Left lung (tissue), 10 donors: Measurements from ENCODE around the gene UNC45A. TPM values are rescaled to one million over a fixed set of nuclear protein-coding genes. Genes with fewer than 3 reads are reported as not detected.

Source experiments
- ATAC-seq: fragments of 200-7000 bp; cut with Tn5 transposase; one replicate; pipeline ENCODE4 v1.9.1; 2020; ENCODE audit warnings: moderate library complexity
- DNase-seq, 4 donors: peaks; one replicate each; pipeline ENCODE4 v3.0.0-alpha.2; 2013 to 2020
- H3K27ac ChIP-seq, 2 donors: fragments of 200-600 bp; sonication (generic) in 1 of 2; one replicate each; pipeline versions ENCODE4 v1.5.0 to v1.8.0; 2020 to 2021
- H3K27me3 ChIP-seq, 2 donors: fragments of 200-600 bp; sonication (generic) in 1 of 2; one replicate each; pipeline versions ENCODE4 v1.5.0 to v1.8.0; 2020 to 2021
- H3K36me3 ChIP-seq, 2 donors: fragments of 200-600 bp; sonication (generic) in 1 of 2; one replicate each; pipeline versions ENCODE4 v1.5.0 to v1.8.0; 2020 to 2021
- H3K4me1 ChIP-seq, 2 donors: fragments of 200-600 bp; one replicate each; pipeline ENCODE4 v1.8.0; 2021
- H3K4me3 ChIP-seq, 2 donors: fragments of 200-600 bp; sonication (generic) in 1 of 2; one replicate each; pipeline versions ENCODE4 v1.5.0 to v1.8.0; 2020 to 2021; ENCODE audit warnings: mild to moderate bottlenecking in 1 of 2
- H3K9me3 ChIP-seq, 2 donors: fragments of 200-600 bp; sonication (generic) in 1 of 2; one replicate each; pipeline versions ENCODE4 v1.5.0 to v1.8.0; 2020 to 2021
- intact Hi-C, 2 donors: fragments of 100-400 bp; cut with DNase I; formaldehyde crosslinking; loops; one replicate each; pipeline versions ENCODE4 v1.11.2 to v1.14.2; 2022
- polyA plus RNA-seq, 6 donors: library from polyadenylated mRNA; unstranded; fragments of 120-200 nt; gene quantifications; one replicate each; pipeline ENCODE4 v1.2.1, GENCODE V29; 2013; ENCODE audit not compliant: insufficient read length in 6 of 6
- total RNA-seq, 2 donors: library from RNA; stranded (reverse); fragmentation: NEBNext Ultra II Directional; extraction: Animal tissue kit (Norgen Biotek cat#: 25700); gene quantifications; one replicate each; pipeline ENCODE4 v1.2.1, GENCODE V29; 2021
- TF ChIP-seq, protein P1 (sequence below), 2 donors: fragments of 200-600 bp; sonication (generic) in 1 of 2; IDR thresholded peaks; one replicate each; pipeline versions ENCODE4 v1.5.0 to v1.8.0; 2021; ENCODE audit warnings: antibody characterized with exemption in 2 of 2
- donor health status: DM: no; HTN: yes; CAD: no.
- donor health status: DM: no; HTN: no; CAD: no.

The UNC45A gene
- total and polyA plus RNA-seq, 8 donors, result 62.3 to 80.4 (median 70.7) TPM

DNA sequence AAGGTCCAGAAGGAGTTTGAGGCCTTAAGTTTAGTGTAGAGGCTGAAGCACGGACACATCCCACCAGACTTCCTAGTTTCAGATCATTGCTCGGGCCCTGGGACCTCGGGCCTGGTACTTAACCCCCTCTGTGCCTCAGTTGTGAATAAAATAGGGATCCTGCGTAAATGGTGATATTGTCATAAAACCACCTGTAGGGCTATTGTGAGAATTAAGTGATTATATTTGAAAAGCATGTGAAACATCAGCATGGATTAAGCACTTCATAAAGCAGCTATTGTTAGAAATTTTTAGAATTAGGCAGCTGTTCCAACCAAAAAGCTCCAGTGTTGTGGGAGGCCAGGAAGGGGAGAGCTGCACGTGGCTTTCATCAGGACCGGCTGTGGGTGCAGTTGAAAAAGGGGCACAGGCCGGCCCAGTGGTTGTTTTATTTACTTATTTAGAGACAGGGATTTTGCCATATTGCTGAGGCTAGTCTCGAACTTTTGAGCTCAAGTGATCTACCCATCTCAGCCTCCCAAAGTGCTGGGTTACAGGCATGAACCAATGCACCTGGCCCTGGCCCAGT, 24.0 kb downstream of the UNC45A start:
- intact Hi-C loops, result loop anchor here in 1 of 2 donors (5.0 to 10.0 kb wide), 2 partner anchors 76 to 313 kb away; no protein-coding TSS in a partner anchor
- H3K9me3 ChIP-seq, result no peaks in the 10 kb centered on the region
- H3K27ac ChIP-seq, result no peak overlapping the region

DNA sequence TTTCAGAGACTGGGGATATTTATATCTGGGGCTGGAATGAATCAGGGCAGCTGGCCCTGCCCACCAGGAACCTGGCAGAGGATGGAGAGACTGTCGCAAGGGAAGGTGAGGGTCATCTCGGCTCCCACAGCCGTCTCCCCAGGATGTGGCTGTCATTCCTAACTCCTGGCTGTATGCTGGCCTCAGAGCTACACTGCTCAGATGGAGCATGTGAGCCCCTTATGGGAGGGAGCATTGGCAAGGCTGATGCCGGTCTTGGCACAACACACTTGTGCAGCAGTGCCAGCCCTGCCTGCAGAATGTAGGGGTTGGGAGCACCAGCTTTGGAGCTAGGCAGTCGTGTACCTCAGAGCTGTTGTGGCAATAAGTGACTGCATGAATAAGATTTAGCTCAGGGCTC, 24.8 kb downstream of the UNC45A start:
- intact Hi-C loops, result loop anchor here in 1 of 2 donors (5.0 to 10.0 kb wide), 2 partner anchors 75 to 312 kb away; no protein-coding TSS in a partner anchor
- TF ChIP-seq, protein P1, sequence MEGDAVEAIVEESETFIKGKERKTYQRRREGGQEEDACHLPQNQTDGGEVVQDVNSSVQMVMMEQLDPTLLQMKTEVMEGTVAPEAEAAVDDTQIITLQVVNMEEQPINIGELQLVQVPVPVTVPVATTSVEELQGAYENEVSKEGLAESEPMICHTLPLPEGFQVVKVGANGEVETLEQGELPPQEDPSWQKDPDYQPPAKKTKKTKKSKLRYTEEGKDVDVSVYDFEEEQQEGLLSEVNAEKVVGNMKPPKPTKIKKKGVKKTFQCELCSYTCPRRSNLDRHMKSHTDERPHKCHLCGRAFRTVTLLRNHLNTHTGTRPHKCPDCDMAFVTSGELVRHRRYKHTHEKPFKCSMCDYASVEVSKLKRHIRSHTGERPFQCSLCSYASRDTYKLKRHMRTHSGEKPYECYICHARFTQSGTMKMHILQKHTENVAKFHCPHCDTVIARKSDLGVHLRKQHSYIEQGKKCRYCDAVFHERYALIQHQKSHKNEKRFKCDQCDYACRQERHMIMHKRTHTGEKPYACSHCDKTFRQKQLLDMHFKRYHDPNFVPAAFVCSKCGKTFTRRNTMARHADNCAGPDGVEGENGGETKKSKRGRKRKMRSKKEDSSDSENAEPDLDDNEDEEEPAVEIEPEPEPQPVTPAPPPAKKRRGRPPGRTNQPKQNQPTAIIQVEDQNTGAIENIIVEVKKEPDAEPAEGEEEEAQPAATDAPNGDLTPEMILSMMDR (IDR thresholded peaks at IDR 0.05), result no peak
- Histone ChIP-seq H3K9me3 (no peaks in the 10 kb centered on the region), H3K4me1 (peaks cover 7 to 30% of the 10 kb centered on the region in 2 donors), H3K27me3 (no peaks in the 10 kb centered on the region), H3K27ac (no peak overlapping the region), H3K4me3 (no peak overlapping the region), H3K36me3 (peaks cover 0 to 34% of the 10 kb centered on the region in 2 donors)
- ATAC-seq (no peak), DNase-seq (no peak)

More for the DNA sequence above, 24.0 kb downstream of the UNC45A start:
- Histone ChIP-seq H3K36me3 (peaks cover 0 to 32% of the 10 kb centered on the region in 2 donors), H3K4me1 (peaks cover 7 to 35% of the 10 kb centered on the region in 2 donors), H3K27me3 (no peaks in the 10 kb centered on the region), H3K4me3 (no peak overlapping the region)
- DNase-seq (no peak), ATAC-seq (no peak)
- TF ChIP-seq, protein P1 (IDR thresholded peaks at IDR 0.05), result no peak

DNA sequence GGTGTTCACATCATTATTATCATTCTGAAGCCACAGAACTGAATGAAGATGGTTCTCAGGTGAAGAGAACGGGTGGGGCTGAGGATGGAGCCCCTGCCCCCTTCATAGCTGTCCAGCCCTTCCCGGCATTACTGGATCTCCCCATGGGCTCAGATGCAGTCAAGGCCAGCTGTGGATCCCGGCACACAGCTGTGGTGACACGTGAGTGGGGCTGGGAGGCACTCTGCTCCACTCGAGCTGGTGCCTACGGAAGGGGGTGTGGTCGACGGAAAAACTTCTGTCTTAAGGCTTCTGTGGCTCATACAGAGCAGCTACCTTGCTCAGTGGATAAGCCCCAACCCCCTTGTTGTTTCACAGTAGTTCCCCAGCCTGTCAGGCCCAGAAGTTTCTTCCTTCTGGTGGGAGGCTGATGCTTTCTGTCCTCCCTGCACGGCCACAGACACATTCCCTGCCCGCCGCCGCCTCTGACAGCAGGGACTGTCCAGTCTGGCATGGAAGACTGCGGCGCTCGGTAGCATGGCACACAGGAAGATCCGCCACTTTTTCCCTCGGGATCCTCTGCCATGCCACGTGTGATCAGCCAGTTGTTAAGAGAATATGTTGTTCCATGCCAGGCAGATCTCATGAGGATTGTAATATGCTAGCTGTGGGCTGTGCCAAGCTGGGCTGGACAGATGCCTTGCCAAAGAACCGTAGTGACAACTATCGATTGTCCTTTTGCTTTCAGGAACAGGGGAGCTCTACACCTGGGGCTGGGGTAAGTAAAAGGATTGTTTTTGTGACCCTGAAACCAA, 25.4 kb downstream of the UNC45A start:
- Histone ChIP-seq H3K4me3 (no peak overlapping the region), H3K36me3 (peaks cover 0 to 37% of the 10 kb centered on the region in 2 donors), H3K27me3 (no peaks in the 10 kb centered on the region), H3K9me3 (no peaks in the 10 kb centered on the region), H3K4me1 (peaks cover 4 to 24% of the 10 kb centered on the region in 2 donors), H3K27ac (no peak overlapping the region)
- intact Hi-C loops, result no loop called here
- no peak for DNase-seq
- TF ChIP-seq, protein P1 (IDR thresholded peaks at IDR 0.05), result no peak
- no peak for ATAC-seq

DNA sequence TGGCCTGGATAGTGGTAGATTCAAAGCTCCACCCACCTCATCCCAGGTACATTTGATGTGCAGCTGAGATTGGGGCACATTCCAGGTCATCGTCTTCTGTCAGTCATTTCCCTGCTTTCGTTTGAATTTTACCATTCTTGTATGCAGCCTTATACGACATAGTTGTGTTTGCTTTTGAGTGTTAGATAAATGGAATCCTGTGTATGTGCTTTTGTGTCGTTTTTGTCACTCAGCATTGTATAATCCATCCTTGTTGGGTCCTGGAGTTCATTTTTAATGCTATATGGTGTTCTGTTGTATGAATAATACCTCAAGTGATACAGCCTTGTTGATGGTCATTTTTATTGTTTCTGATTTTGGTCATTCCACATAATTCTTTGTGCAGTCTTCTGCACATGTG, 26.9 kb downstream of the UNC45A start:
- TF ChIP-seq, protein P1 (IDR thresholded peaks at IDR 0.05), result no peak
- H3K27me3 ChIP-seq, result no peaks in the 10 kb centered on the region
- peaks cover 0 to 9% of the 10 kb centered on the region in 2 donors for H3K4me1 ChIP-seq
- DNase-seq, result no peak
- peaks cover 0 to 52% of the 10 kb centered on the region in 2 donors for H3K36me3 ChIP-seq
- intact Hi-C loops, result no loop called here
- H3K9me3 ChIP-seq, result no peaks in the 10 kb centered on the region
- H3K27ac ChIP-seq, result no peak overlapping the region
- no peak for ATAC-seq
- no peak overlapping the region for H3K4me3 ChIP-seq

DNA sequence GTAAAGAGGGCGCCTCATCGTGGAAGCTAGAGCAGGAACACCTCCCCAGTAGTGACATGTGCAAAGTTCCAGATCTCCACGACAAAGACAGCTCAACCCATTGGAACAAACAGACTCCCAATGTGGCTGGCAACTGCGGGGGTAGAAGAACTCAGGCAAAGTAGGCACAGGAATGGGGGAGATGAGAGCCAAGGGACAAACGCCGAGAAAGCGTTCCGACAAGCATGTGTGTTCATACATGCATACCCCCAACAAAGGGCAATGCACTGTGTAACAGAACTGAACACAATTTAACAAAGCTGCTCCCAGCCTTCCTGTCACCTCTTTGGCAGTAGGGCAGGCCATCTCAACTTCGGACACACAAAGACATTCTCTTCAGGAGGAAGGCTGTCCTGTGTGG, 31.2 kb downstream of the UNC45A start:
- Histone ChIP-seq H3K27me3 (no peaks in the 10 kb centered on the region), H3K9me3 (no peaks in the 10 kb centered on the region), H3K27ac (no peak overlapping the region), H3K4me3 (no peak overlapping the region), H3K36me3 (peaks cover 0 to 69% of the 10 kb centered on the region in 2 donors), H3K4me1 (no peaks in the 10 kb centered on the region)
- intact Hi-C loops, result no loop called here
- TF ChIP-seq, protein P1 (IDR thresholded peaks at IDR 0.05), result no peak
- no peak for ATAC-seq
- no peak for DNase-seq
